ENCODE results near the gene RGP1.

Gene RGP1

GRCh38 chr9:35705836-35706430 is 43.2 kb upstream of the RGP1 start:
- ChIA-PET POLR2A (no interaction called here), CTCF (interaction anchor here (0.8 to 5.8 kb wide), 8 partner anchors 9 to 198 kb away, joined by 3 to 37 read pairs (median 4); partner anchors contain the start of gene ARHGEF39)
- no peaks in the 10 kb centered on the region for H3K9me3 ChIP-seq (ENCODE audit: control extremely low read depth in 1 of 5, control insufficient read depth in 4 of 5, insufficient read depth in 2 of 5, low read depth in 1 of 5, low read length in 4 of 5)
- peaks cover 39 to 93% (median 85%) of the 10 kb centered on the region in 4 experiments for H3K36me3 ChIP-seq (ENCODE audit: control insufficient read depth in 4 of 4, insufficient read depth in 4 of 4, low read length in 3 of 4)
- DNase-seq: no peak
- no peak overlapping the region for H3K4me3 ChIP-seq (ENCODE audit: control insufficient read depth in 1 of 7, extremely low read depth in 1 of 7, insufficient read depth in 4 of 7, low read depth in 2 of 7, low read length in 6 of 7)
- H3K27me3 ChIP-seq (replicated peaks in 2 of 5; ENCODE audit: control insufficient read depth in 4 of 5, insufficient read depth in 5 of 5, low read length in 4 of 5): no peaks in the 10 kb centered on the region
- 100% methylated on average over 2 of the region's 7 CpGs for whole genome bisulfite sequencing (ENCODE audit: insufficient coverage)
- H3K27ac ChIP-seq (ENCODE audit: insufficient read depth in 1 of 2, low read depth in 1 of 2, low read length in 2 of 2, poor library complexity in 1 of 2, severe bottlenecking in 2 of 2): no peak overlapping the region
- no peaks in the 10 kb centered on the region for H3K4me1 ChIP-seq (ENCODE audit: control extremely low read depth in 1 of 4, control insufficient read depth in 4 of 4, insufficient read depth in 4 of 4, low read length in 3 of 4)

GRCh38 chr9:35706951-35707350 is 42.1 kb upstream of the RGP1 start:
- WGBS (ENCODE audit: insufficient coverage): 100% methylated on average over 7 of the region's 10 CpGs
- DNase-seq: no peak
- Histone ChIP-seq H3K27me3 (replicated peaks in 2 of 5; ENCODE audit: control insufficient read depth in 4 of 5, insufficient read depth in 5 of 5, low read length in 4 of 5) (no peaks in the 10 kb centered on the region), H3K9me3 (ENCODE audit: control extremely low read depth in 1 of 5, control insufficient read depth in 4 of 5, insufficient read depth in 2 of 5, low read depth in 1 of 5, low read length in 4 of 5) (no peaks in the 10 kb centered on the region), H3K4me1 (ENCODE audit: control extremely low read depth in 1 of 4, control insufficient read depth in 4 of 4, insufficient read depth in 4 of 4, low read length in 3 of 4) (no peaks in the 10 kb centered on the region), H3K4me3 (ENCODE audit: control insufficient read depth in 1 of 7, extremely low read depth in 1 of 7, insufficient read depth in 4 of 7, low read depth in 2 of 7, low read length in 6 of 7) (no peak overlapping the region), H3K27ac (ENCODE audit: insufficient read depth in 1 of 2, low read depth in 1 of 2, low read length in 2 of 2, poor library complexity in 1 of 2, severe bottlenecking in 2 of 2) (no peak overlapping the region), H3K36me3 (ENCODE audit: control insufficient read depth in 4 of 4, insufficient read depth in 4 of 4, low read length in 3 of 4) (peaks cover 37 to 93% (median 86%) of the 10 kb centered on the region in 4 experiments)
- CTCF ChIA-PET: interaction anchor here (0.8 to 5.8 kb wide), 6 partner anchors 8 to 106 kb away, joined by 3 to 37 read pairs (median 7); no protein-coding TSS in a partner anchor
- POLR2A ChIA-PET: no interaction called here

DNA sequence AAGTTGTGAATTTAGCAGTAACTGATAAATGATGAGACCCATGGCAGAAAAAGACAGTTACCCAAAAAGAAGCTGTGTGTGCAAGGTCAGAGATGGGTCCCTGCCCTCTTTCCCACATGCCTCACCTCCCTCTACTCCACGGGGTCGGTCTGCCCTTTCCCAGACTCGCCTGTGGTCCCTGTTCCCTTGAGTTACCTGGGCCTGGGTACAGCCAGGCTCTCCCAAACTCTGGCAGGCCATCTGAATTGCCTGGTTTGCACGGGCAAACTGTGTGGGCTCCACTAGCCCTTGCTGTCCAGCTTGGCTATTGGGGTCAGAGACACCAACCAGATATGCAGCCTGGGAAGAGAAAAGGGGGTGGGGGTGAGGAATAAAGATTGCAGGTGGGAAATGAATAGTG is 40.9 kb upstream of the RGP1 start:
- ChIA-PET CTCF (interaction anchor here (1.0 to 5.8 kb wide), 3 partner anchors 11 to 105 kb away, joined by 3 to 37 read pairs (median 23); no protein-coding TSS in a partner anchor), POLR2A (interaction anchor here (0.5 to 0.9 kb wide), 3 partner anchors 9 to 626 kb away, joined by 3 read pairs; no protein-coding TSS in a partner anchor)
- Histone ChIP-seq H3K36me3 (ENCODE audit: control insufficient read depth in 4 of 4, insufficient read depth in 4 of 4, low read length in 3 of 4) (peaks cover 37 to 94% (median 86%) of the 10 kb centered on the region in 4 experiments), H3K27me3 (replicated peaks in 2 of 5; ENCODE audit: control insufficient read depth in 4 of 5, insufficient read depth in 5 of 5, low read length in 4 of 5) (no peaks in the 10 kb centered on the region), H3K4me1 (ENCODE audit: control extremely low read depth in 1 of 4, control insufficient read depth in 4 of 4, insufficient read depth in 4 of 4, low read length in 3 of 4) (no peaks in the 10 kb centered on the region), H3K4me3 (ENCODE audit: control insufficient read depth in 1 of 7, extremely low read depth in 1 of 7, insufficient read depth in 4 of 7, low read depth in 2 of 7, low read length in 6 of 7) (no peak overlapping the region), H3K9me3 (ENCODE audit: control extremely low read depth in 1 of 5, control insufficient read depth in 4 of 5, insufficient read depth in 2 of 5, low read depth in 1 of 5, low read length in 4 of 5) (no peaks in the 10 kb centered on the region), H3K27ac (ENCODE audit: insufficient read depth in 1 of 2, low read depth in 1 of 2, low read length in 2 of 2, poor library complexity in 1 of 2, severe bottlenecking in 2 of 2) (no peak overlapping the region)
- no peak for DNase-seq
- 100% methylated on average over 4 of the region's 4 CpGs for WGBS (ENCODE audit: insufficient coverage)

- Histone ChIP-seq H3K27me3 (replicated peaks in 2 of 5; ENCODE audit: control insufficient read depth in 4 of 5, insufficient read depth in 5 of 5, low read length in 4 of 5) (no peaks in the 10 kb centered on the region), H3K4me1 (ENCODE audit: control extremely low read depth in 1 of 4, control insufficient read depth in 4 of 4, insufficient read depth in 4 of 4, low read length in 3 of 4) (no peaks in the 10 kb centered on the region), H3K9me3 (ENCODE audit: control extremely low read depth in 1 of 5, control insufficient read depth in 4 of 5, insufficient read depth in 2 of 5, low read depth in 1 of 5, low read length in 4 of 5) (no peaks in the 10 kb centered on the region), H3K4me3 (ENCODE audit: control insufficient read depth in 1 of 7, extremely low read depth in 1 of 7, insufficient read depth in 4 of 7, low read depth in 2 of 7, low read length in 6 of 7) (no peak overlapping the region), H3K27ac (ENCODE audit: insufficient read depth in 1 of 2, low read depth in 1 of 2, low read length in 2 of 2, poor library complexity in 1 of 2, severe bottlenecking in 2 of 2) (no peak overlapping the region), H3K36me3 (ENCODE audit: control insufficient read depth in 4 of 4, insufficient read depth in 4 of 4, low read length in 3 of 4) (peaks cover 41 to 93% (median 78%) of the 10 kb centered on the region in 4 experiments)
- WGBS (ENCODE audit: insufficient coverage): 98% methylated on average over 4 of the region's 7 CpGs
- ChIA-PET POLR2A (interaction anchor here (1.1 kb wide), 1 partner anchor 17 kb away, joined by 5 read pairs; no protein-coding TSS in a partner anchor), CTCF (interaction anchor here (11.1 to 13.4 kb wide), 2 partner anchors 15 to 18 kb away, joined by 86 to 94 read pairs; partner anchors contain the start of genes CREB3 and TLN1)
- no peak for DNase-seq
These were observed 38.1 kb upstream of the RGP1 start for GRCh38 chr9:35710818-35711500.

DNA sequence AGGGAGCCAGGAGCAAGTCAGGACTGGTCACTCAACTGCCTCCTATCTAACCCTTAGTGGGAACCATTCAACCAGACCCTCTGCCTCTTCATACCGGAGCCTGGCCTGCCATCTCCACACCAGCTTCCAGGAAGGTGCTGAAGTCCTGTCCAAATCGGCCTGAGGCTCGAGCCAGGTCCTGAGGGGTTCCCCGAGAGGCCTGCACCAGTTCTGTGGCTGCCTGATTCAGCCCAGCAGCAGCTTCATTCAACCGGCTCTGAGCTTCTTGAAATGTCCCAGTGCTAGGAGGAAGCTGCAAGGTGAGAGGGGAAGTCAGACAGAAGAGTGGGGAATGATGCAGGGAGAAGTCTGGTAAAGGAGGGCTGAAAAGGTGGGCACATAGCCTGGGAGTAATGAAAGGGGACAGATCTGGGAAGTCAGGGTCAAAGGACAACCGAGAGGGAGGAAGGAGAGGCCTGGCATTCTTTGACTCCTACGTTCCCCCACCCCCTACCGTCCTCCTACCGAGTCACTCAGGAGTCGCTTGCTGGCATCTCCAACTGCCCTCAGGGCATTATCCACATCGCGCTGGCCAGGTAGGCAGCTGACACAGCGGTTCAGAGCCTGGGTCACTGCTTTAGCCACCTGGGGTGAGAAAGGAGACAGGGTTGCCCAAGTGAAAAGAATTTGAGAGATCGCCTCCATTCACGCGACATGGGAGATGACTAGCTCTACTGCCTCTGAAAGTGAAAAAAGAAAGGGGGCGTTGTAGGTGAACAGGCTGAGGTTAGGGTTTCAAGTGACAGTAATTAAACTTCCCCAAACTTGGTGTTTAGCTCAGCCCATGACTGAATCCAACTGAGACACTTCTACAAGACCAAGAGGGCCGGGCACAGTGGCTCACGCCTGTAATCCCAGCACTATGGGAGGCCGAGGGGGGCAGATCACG is 37.3 kb upstream of the RGP1 start:
- ChIA-PET POLR2A (interaction anchor here (0.6 to 1.1 kb wide), 3 partner anchors 17 to 819 kb away, joined by 3 to 6 read pairs (median 5); no protein-coding TSS in a partner anchor), CTCF (interaction anchor here (0.9 to 13.4 kb wide), 5 partner anchors 10 to 42 kb away, joined by 3 to 94 read pairs (median 11); partner anchors contain the start of genes CREB3 and TLN1)

DNA sequence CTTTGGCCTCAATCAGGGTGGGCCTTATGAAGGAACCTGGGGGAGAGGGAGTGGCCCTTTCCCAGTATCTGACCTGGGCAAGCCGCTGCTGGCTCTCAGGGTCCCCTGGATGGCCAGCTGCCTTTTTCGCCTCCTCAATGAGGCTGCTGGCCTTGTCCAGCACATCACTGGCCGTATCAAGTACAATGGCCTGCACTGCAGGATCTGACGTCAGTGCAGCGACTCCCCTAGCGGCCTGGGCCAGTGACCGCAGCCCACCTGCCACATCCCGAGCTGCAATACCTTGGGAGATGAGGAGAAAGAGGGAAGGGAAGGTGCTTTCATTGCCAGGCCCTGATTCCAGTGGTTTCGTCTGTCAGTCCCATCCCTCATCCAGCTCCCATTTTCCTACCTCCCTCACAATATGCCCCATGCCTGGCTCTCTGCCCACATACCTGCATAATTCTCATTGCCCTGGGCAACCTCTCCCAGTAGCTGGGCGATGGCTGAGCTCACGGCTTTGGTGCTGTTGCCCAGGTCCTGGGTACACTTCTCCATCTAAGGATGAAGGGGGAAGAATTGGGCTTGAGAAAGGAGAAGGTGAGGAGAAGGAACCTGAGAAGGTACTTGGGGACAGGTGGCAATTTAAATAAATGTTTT is 36.2 kb upstream of the RGP1 start:
- no peaks in the 10 kb centered on the region for H3K4me1 ChIP-seq (ENCODE audit: control extremely low read depth in 1 of 4, control insufficient read depth in 4 of 4, insufficient read depth in 4 of 4, low read length in 3 of 4)
- H3K36me3 ChIP-seq (ENCODE audit: control insufficient read depth in 4 of 4, insufficient read depth in 4 of 4, low read length in 3 of 4): peaks cover 50 to 92% (median 75%) of the 10 kb centered on the region in 4 experiments
- no peaks in the 10 kb centered on the region for H3K9me3 ChIP-seq (ENCODE audit: control extremely low read depth in 1 of 5, control insufficient read depth in 4 of 5, insufficient read depth in 2 of 5, low read depth in 1 of 5, low read length in 4 of 5)
- ChIA-PET POLR2A (interaction anchor here (0.6 to 0.7 kb wide), 4 partner anchors 21 to 820 kb away, joined by 3 to 6 read pairs (median 4); no protein-coding TSS in a partner anchor), CTCF (interaction anchor here (1.4 to 13.4 kb wide), 4 partner anchors 9 to 43 kb away, joined by 3 to 94 read pairs (median 48); partner anchors contain the start of genes CREB3 and TLN1)
- no peak overlapping the region for H3K27ac ChIP-seq (ENCODE audit: insufficient read depth in 1 of 2, low read depth in 1 of 2, low read length in 2 of 2, poor library complexity in 1 of 2, severe bottlenecking in 2 of 2)
- H3K4me3 ChIP-seq (ENCODE audit: control insufficient read depth in 1 of 7, extremely low read depth in 1 of 7, insufficient read depth in 4 of 7, low read depth in 2 of 7, low read length in 6 of 7): no peak overlapping the region
- 98% methylated on average over 7 of the region's 11 CpGs for WGBS (ENCODE audit: insufficient coverage)
- H3K27me3 ChIP-seq (replicated peaks in 2 of 5; ENCODE audit: control insufficient read depth in 4 of 5, insufficient read depth in 5 of 5, low read length in 4 of 5): no peaks in the 10 kb centered on the region
- no peak for DNase-seq

More for the DNA sequence above, 37.3 kb upstream of the RGP1 start:
- no peaks in the 10 kb centered on the region for H3K4me1 ChIP-seq (ENCODE audit: control extremely low read depth in 1 of 4, control insufficient read depth in 4 of 4, insufficient read depth in 4 of 4, low read length in 3 of 4)
- H3K9me3 ChIP-seq (ENCODE audit: control extremely low read depth in 1 of 5, control insufficient read depth in 4 of 5, insufficient read depth in 2 of 5, low read depth in 1 of 5, low read length in 4 of 5): no peaks in the 10 kb centered on the region
- over 99% methylated on average over 18 of the region's 21 CpGs for WGBS (ENCODE audit: insufficient coverage)
- H3K27me3 ChIP-seq (replicated peaks in 2 of 5; ENCODE audit: control insufficient read depth in 4 of 5, insufficient read depth in 5 of 5, low read length in 4 of 5): no peaks in the 10 kb centered on the region
- H3K36me3 ChIP-seq (ENCODE audit: control insufficient read depth in 4 of 4, insufficient read depth in 4 of 4, low read length in 3 of 4): peaks cover 45 to 92% (median 75%) of the 10 kb centered on the region in 4 experiments
- no peak for DNase-seq
- peak overlapping the region in 1 of 2 experiments; percentile 32 for H3K27ac ChIP-seq (ENCODE audit: insufficient read depth in 1 of 2, low read depth in 1 of 2, low read length in 2 of 2, poor library complexity in 1 of 2, severe bottlenecking in 2 of 2)
- H3K4me3 ChIP-seq (ENCODE audit: control insufficient read depth in 1 of 7, extremely low read depth in 1 of 7, insufficient read depth in 4 of 7, low read depth in 2 of 7, low read length in 6 of 7): no peak overlapping the region

All from common myeloid progenitor, CD34-positive (primary cell).